Pancreas (tissue), 10 donors: Measurements from ENCODE around the gene ANTXR1. TPM values are rescaled to one million over a fixed set of nuclear protein-coding genes. Genes with fewer than 3 reads are reported as not detected.

Experiments
- ATAC-seq, 4 donors: fragments of 200-7000 bp; cut with Tn5 transposase; one replicate each; pipeline versions ENCODE4 v1.8.0 to v1.9.1; 2020; ENCODE audit warnings: mild to moderate bottlenecking in 4 of 4, moderate library complexity in 4 of 4
- DNase-seq, 6 donors: peaks; one replicate each; pipeline ENCODE4 v3.0.0-alpha.2; 2020
- FAIRE-seq: peaks from 2 replicates; lab custom pipeline; 2012; peaks lifted over from hg19 to GRCh38; lab: Jason Lieb, UNC
- H3K27ac ChIP-seq, 4 donors: fragments of 200-600 bp; sonication (generic); 1 replicate in 3 of 4; 2 replicates in 1 of 4; pipeline versions ENCODE4 v1.5.0 to v1.8.0; 2020
- H3K27me3 ChIP-seq, 4 donors: fragments of 200-600 bp; one replicate each; pipeline ENCODE4 v1.8.0; 2021
- H3K36me3 ChIP-seq, 3 donors: fragments of 200-600 bp; sonication (generic) in 1 of 3; one replicate each; pipeline versions ENCODE4 v1.5.0 to v1.8.0; 2020 to 2021
- H3K4me1 ChIP-seq, 3 donors: fragments of 200-600 bp; one replicate each; pipeline ENCODE4 v1.8.0; 2021
- H3K4me3 ChIP-seq, 4 donors: fragments of 200-600 bp; sonication (generic) in 2 of 4; one replicate each; pipeline versions ENCODE4 v1.5.0 to v1.8.0; 2020 to 2021
- H3K9me3 ChIP-seq, 4 donors: fragments of 200-600 bp; one replicate each; pipeline ENCODE4 v1.8.0; 2021
- CTCF ChIP-seq, 4 donors: fragments of 200-600 bp; sonication (generic) in 3 of 4; IDR thresholded peaks; one replicate each; pipeline versions ENCODE4 v1.5.0 to v1.8.0; 2021; ENCODE audit warnings: antibody characterized with exemption in 4 of 4
- WGBS, 2 donors: extraction: QIAGEN DNeasy Blood & Tissue Kit; methylation state at CpG; one replicate each; pipeline ENCODE4 v1.1.7; 2013; 5-methylcytosine and 5-hydroxymethylcytosine counted together
- intact Hi-C, 3 donors: fragments of 100-400 bp; cut with DNase I; formaldehyde crosslinking; loops; one replicate each; pipeline versions ENCODE4 v1.11.1 to v1.14.2; 2022
- polyA plus RNA-seq, 2 donors: library from polyadenylated mRNA; stranded (reverse); fragments of 200-250 nt; gene quantifications; one replicate each; pipeline ENCODE4 v1.2.3, GENCODE V29; 2013
- total RNA-seq, 6 donors: library from RNA; stranded (reverse); fragmentation: NEBNext Ultra II Directional in 4 of 6; extraction: Animal tissue kit (Norgen Biotek cat#: 25700) in 4 of 6; gene quantifications; one replicate each; pipeline versions ENCODE4 v1.2.1 to v1.2.4, GENCODE V29; 2021 to 2023
- donor health status: healthy with polysubstance abuse.
- donor health status: DM: no; HTN: no; CAD: no; lungs with moderate emphysema.
- donor health status: DM: no; HTN: no; CAD: no.
- donor health status: control.
- donor health status: control.
- donor health status: Bipolar disorder and iron deficiency.
- donor health status: DM: yes; HTN: yes; CAD: no.
- donor health status: DM: no; HTN: no; CAD: no.
- donor health status: DM: no; HTN: no; CAD: no.
- donor health status: DM: yes; HTN: yes; CAD: no.

ANTXR1 gene
- total and polyA plus RNA-seq, 8 donors = 1.7 to 23.4 (median 2.5) TPM

GRCh38 chr2:69166812-69167468 is 154.0 kb downstream of the ANTXR1 start:
- no peaks in the 10 kb centered on the region for H3K9me3 ChIP-seq
- no peak overlapping the region for H3K4me3 ChIP-seq
- H3K27ac ChIP-seq = no peak overlapping the region
- intact Hi-C loops = no loop called here
- no peak for TF ChIP-seq CTCF (IDR thresholded peaks at IDR 0.05)
- no peaks in the 10 kb centered on the region for H3K27me3 ChIP-seq
- no peaks in the 10 kb centered on the region for H3K4me1 ChIP-seq
- DNase-seq (no peak), FAIRE-seq (no peak), ATAC-seq (peak in 1 of 4 donors; percentile 45)
- WGBS, 2 donors = 79 to 86% methylated on average over 5 of the region's 5 CpGs
- H3K36me3 ChIP-seq = no peaks in the 10 kb centered on the region

GRCh38 chr2:69167469-69167822 is 154.5 kb downstream of the ANTXR1 start:
- no peak for ATAC-seq
- no peaks in the 10 kb centered on the region for H3K27me3 ChIP-seq
- intact Hi-C loops = no loop called here
- no peak for FAIRE-seq
- no peak overlapping the region for H3K27ac ChIP-seq
- no peak for TF ChIP-seq CTCF (IDR thresholded peaks at IDR 0.05)
- no peaks in the 10 kb centered on the region for H3K9me3 ChIP-seq
- no peaks in the 10 kb centered on the region for H3K4me1 ChIP-seq
- no peak overlapping the region for H3K4me3 ChIP-seq
- H3K36me3 ChIP-seq = no peaks in the 10 kb centered on the region
- 83 to 84% methylated on average over 4 of the region's 4 CpGs for WGBS, 2 donors
- DNase-seq = no peak

GRCh38 chr2:69168144-69168813 is 155.3 kb downstream of the ANTXR1 start:
- Histone ChIP-seq H3K36me3 (no peaks in the 10 kb centered on the region), H3K4me3 (no peak overlapping the region), H3K27ac (no peak overlapping the region), H3K9me3 (no peaks in the 10 kb centered on the region), H3K27me3 (no peaks in the 10 kb centered on the region), H3K4me1 (no peaks in the 10 kb centered on the region)
- 80 to 88% methylated on average over 3 of the region's 3 CpGs for WGBS, 2 donors
- FAIRE-seq (no peak), DNase-seq (no peak), ATAC-seq (no peak)
- no peak for TF ChIP-seq CTCF (IDR thresholded peaks at IDR 0.05)
- intact Hi-C loops = no loop called here

- FAIRE-seq (no peak), DNase-seq (no peak), ATAC-seq (no peak)
- H3K4me1 ChIP-seq = no peaks in the 10 kb centered on the region
- intact Hi-C loops = no loop called here
- H3K36me3 ChIP-seq = no peaks in the 10 kb centered on the region
- WGBS, 2 donors = 73 to 81% methylated on average over 6 of the region's 6 CpGs
- no peaks in the 10 kb centered on the region for H3K27me3 ChIP-seq
- no peaks in the 10 kb centered on the region for H3K9me3 ChIP-seq
- H3K4me3 ChIP-seq = no peak overlapping the region
- no peak for TF ChIP-seq CTCF (IDR thresholded peaks at IDR 0.05)
- no peak overlapping the region for H3K27ac ChIP-seq
These were observed 156.1 kb downstream of the ANTXR1 start for GRCh38 chr2:69168950-69169654.
